ENCODE data around the gene EFNB3.

DNA sequence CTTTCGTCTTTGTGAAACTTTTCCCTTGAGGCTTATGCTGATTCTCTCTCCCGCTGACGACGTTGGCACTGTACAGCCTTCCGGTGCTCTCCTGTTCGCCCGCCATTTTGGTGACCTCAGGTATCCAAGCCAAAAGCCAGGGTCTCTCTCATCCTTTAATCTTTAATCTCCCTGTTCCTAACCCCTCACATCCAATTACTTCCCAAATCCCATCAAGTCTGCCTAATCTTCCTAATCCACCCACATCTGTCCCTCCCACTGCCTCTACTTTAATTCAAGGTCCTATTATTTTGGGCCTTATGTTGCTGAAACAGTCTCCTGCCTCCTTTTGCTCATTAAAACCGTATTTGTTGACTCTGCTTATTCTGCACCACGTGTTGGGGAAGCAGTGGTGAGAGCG lies 9.4 kb upstream of the EFNB3 start:
- TF ChIP-seq, protein P1, sequence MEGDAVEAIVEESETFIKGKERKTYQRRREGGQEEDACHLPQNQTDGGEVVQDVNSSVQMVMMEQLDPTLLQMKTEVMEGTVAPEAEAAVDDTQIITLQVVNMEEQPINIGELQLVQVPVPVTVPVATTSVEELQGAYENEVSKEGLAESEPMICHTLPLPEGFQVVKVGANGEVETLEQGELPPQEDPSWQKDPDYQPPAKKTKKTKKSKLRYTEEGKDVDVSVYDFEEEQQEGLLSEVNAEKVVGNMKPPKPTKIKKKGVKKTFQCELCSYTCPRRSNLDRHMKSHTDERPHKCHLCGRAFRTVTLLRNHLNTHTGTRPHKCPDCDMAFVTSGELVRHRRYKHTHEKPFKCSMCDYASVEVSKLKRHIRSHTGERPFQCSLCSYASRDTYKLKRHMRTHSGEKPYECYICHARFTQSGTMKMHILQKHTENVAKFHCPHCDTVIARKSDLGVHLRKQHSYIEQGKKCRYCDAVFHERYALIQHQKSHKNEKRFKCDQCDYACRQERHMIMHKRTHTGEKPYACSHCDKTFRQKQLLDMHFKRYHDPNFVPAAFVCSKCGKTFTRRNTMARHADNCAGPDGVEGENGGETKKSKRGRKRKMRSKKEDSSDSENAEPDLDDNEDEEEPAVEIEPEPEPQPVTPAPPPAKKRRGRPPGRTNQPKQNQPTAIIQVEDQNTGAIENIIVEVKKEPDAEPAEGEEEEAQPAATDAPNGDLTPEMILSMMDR (IDR thresholded peaks at IDR 0.05 in 2 of 3, conservative IDR thresholded peaks at IDR 0.05 in 1 of 3; ENCODE audit: borderline replicate concordance in 1 of 3, insufficient read depth in 1 of 3, low read depth in 2 of 3, low read length in 2 of 3): no peak
- TF ChIP-seq POLR2A (IDR thresholded peaks at IDR 0.05; ENCODE audit: borderline replicate concordance, extremely low read depth, insufficient read depth, insufficient read length) (no peak), POLR2AphosphoS5 (IDR thresholded peaks at IDR 0.05; ENCODE audit: low read depth, low read length) (no peak), EZH2 (IDR thresholded peaks at IDR 0.05) (no peak), RAD21 (IDR thresholded peaks at IDR 0.05; ENCODE audit: low read depth) (no peak), ELF1 (IDR thresholded peaks at IDR 0.05; ENCODE audit: borderline replicate concordance, low read depth) (no peak), ZFX (IDR thresholded peaks at IDR 0.05) (no peak), SP1 (IDR thresholded peaks at IDR 0.05; ENCODE audit: low read depth) (no peak), SIN3A (IDR thresholded peaks at IDR 0.05; ENCODE audit: low read depth) (no peak)
- TF ChIP-seq, protein P2, sequence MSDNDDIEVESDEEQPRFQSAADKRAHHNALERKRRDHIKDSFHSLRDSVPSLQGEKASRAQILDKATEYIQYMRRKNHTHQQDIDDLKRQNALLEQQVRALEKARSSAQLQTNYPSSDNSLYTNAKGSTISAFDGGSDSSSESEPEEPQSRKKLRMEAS (IDR thresholded peaks at IDR 0.05): no peak
- TF ChIP-seq, protein P3, sequence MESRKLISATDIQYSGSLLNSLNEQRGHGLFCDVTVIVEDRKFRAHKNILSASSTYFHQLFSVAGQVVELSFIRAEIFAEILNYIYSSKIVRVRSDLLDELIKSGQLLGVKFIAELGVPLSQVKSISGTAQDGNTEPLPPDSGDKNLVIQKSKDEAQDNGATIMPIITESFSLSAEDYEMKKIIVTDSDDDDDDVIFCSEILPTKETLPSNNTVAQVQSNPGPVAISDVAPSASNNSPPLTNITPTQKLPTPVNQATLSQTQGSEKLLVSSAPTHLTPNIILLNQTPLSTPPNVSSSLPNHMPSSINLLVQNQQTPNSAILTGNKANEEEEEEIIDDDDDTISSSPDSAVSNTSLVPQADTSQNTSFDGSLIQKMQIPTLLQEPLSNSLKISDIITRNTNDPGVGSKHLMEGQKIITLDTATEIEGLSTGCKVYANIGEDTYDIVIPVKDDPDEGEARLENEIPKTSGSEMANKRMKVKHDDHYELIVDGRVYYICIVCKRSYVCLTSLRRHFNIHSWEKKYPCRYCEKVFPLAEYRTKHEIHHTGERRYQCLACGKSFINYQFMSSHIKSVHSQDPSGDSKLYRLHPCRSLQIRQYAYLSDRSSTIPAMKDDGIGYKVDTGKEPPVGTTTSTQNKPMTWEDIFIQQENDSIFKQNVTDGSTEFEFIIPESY (IDR thresholded peaks at IDR 0.05; ENCODE audit: extremely low read depth, insufficient replicate concordance, low read length): no peak
- TF ChIP-seq, protein P4, sequence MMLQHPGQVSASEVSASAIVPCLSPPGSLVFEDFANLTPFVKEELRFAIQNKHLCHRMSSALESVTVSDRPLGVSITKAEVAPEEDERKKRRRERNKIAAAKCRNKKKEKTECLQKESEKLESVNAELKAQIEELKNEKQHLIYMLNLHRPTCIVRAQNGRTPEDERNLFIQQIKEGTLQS (IDR thresholded peaks at IDR 0.05): no peak

Measured in HCT116 (cell line).